ENCODE measurements around the gene ATP2C2. TPM values are rescaled to one million over a fixed set of nuclear protein-coding genes. Genes with fewer than 3 reads are reported as not detected.

The ATP2C2 gene
- total RNA-seq, 1 donor from 2014 or later, result 6.8 TPM

- TF ChIP-seq CTCF (IDR thresholded peaks at IDR 0.05; ENCODE audit: unreplicated experiment), result no peak
- Mint-ChIP-seq H3K4me1 (ENCODE audit: low read depth) (peaks cover 1% of the 10 kb centered on the region), H3K4me3 (ENCODE audit: low read depth) (no peak overlapping the region), H3K27ac (no peak overlapping the region), H3K36me3 (ENCODE audit: insufficient read depth) (peaks cover 31% of the 10 kb centered on the region), H3K9me3 (ENCODE audit: low read depth) (no peaks in the 10 kb centered on the region), H3K27me3 (no peaks in the 10 kb centered on the region)
- no peak for DNase-seq (ENCODE audit: low spot score, unreplicated experiment)
Measured at GRCh38 chr16:84486126-84486525, 117.8 kb downstream of the ATP2C2 start.

- H3K9me3 Mint-ChIP-seq (ENCODE audit: low read depth), result no peaks in the 10 kb centered on the region
- DNase-seq (ENCODE audit: low spot score, unreplicated experiment), result no peak
- TF ChIP-seq CTCF (IDR thresholded peaks at IDR 0.05; ENCODE audit: unreplicated experiment), result no peak
- H3K4me1 Mint-ChIP-seq (ENCODE audit: low read depth), result peaks cover 1% of the 10 kb centered on the region
- no peaks in the 10 kb centered on the region for H3K27me3 Mint-ChIP-seq
- peaks cover 32% of the 10 kb centered on the region for H3K36me3 Mint-ChIP-seq (ENCODE audit: insufficient read depth)
- H3K27ac Mint-ChIP-seq, result no peak overlapping the region
- no peak overlapping the region for H3K4me3 Mint-ChIP-seq (ENCODE audit: low read depth)
Measured at GRCh38 chr16:84486551-84487235, 118.4 kb downstream of the ATP2C2 start.

GRCh38 chr16:84487358-84487757, 119.0 kb downstream of the ATP2C2 start:
- no peak overlapping the region for H3K4me3 Mint-ChIP-seq (ENCODE audit: low read depth)
- DNase-seq (ENCODE audit: low spot score, unreplicated experiment), result no peak
- no peaks in the 10 kb centered on the region for H3K9me3 Mint-ChIP-seq (ENCODE audit: low read depth)
- H3K27ac Mint-ChIP-seq, result no peak overlapping the region
- peaks cover 1% of the 10 kb centered on the region for H3K4me1 Mint-ChIP-seq (ENCODE audit: low read depth)
- TF ChIP-seq CTCF (IDR thresholded peaks at IDR 0.05; ENCODE audit: unreplicated experiment), result no peak
- H3K36me3 Mint-ChIP-seq (ENCODE audit: insufficient read depth), result peaks cover 35% of the 10 kb centered on the region
- H3K27me3 Mint-ChIP-seq, result no peaks in the 10 kb centered on the region

DNA sequence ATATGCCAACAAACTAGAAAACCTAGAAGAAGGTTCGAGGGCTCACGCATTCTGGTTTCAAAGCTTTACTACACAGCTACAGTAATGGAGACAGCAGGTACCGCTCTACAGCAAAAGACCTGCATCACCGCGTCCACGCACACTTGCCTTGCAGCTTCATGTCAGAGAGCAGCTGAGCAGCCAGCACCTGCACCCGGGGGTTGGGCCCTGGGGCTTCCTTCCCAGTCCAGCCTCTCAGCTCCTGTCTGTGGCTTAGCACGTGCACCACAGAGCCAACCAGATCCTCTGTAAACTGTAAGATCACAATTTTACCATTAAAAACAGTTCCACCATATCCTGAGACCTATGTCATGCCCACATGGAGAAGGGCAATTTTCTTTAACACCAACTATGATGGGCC, 120.8 kb downstream of the ATP2C2 start:
- DNase-seq (ENCODE audit: low spot score, unreplicated experiment), result no peak

GRCh38 chr16:84495506-84495905, 127.2 kb downstream of the ATP2C2 start:
- H3K27me3 Mint-ChIP-seq, result no peaks in the 10 kb centered on the region
- peaks cover 52% of the 10 kb centered on the region for H3K36me3 Mint-ChIP-seq (ENCODE audit: insufficient read depth)
- no peaks in the 10 kb centered on the region for H3K4me1 Mint-ChIP-seq (ENCODE audit: low read depth)
- no peak for DNase-seq (ENCODE audit: low spot score, unreplicated experiment)
- peaks cover 17% of the 10 kb centered on the region for H3K9me3 Mint-ChIP-seq (ENCODE audit: low read depth)
- TF ChIP-seq CTCF (IDR thresholded peaks at IDR 0.05; ENCODE audit: unreplicated experiment), result no peak
- no peak overlapping the region for H3K4me3 Mint-ChIP-seq (ENCODE audit: low read depth)
- no peak overlapping the region for H3K27ac Mint-ChIP-seq

More for the DNA sequence above, 120.8 kb downstream of the ATP2C2 start:
- Mint-ChIP-seq H3K27ac (no peak overlapping the region), H3K27me3 (no peaks in the 10 kb centered on the region), H3K4me3 (ENCODE audit: low read depth) (no peak overlapping the region), H3K4me1 (ENCODE audit: low read depth) (peaks cover 1% of the 10 kb centered on the region), H3K9me3 (ENCODE audit: low read depth) (peaks cover 7% of the 10 kb centered on the region), H3K36me3 (ENCODE audit: insufficient read depth) (peaks cover 44% of the 10 kb centered on the region)
- TF ChIP-seq CTCF (IDR thresholded peaks at IDR 0.05; ENCODE audit: unreplicated experiment), result no peak
